A549 (cell line): Measurements from ENCODE around the gene ATG9A.

Experiments
- CHD2 ChIP-seq: fragments of 150-350 bp; IDR thresholded peaks from 2 replicates; pipeline ENCODE4 v1.6.1; 2014; ENCODE audit warnings: low read length; ENCODE audit not compliant: partially characterized antibody
- CHD4 ChIP-seq: fragments of 200-600 bp; sonication (generic); IDR thresholded peaks from 2 replicates; pipeline ENCODE4 v1.6.1; 2016; ENCODE audit warnings: antibody characterized with exemption, mild to moderate bottlenecking, borderline replicate concordance
- JUN ChIP-seq, 2 experiments: fragments of >200 bp; sonication (Bioruptor Twin); formaldehyde crosslinking; IDR thresholded peaks; 2 replicates in 1 of 2; 3 replicates in 1 of 2; pipeline ENCODE4 v1.6.1; 2016 to 2017
- KDM1A ChIP-seq: fragments of 200-600 bp; sonication (generic); IDR thresholded peaks from 2 replicates; pipeline ENCODE4 v1.6.1; 2016; ENCODE audit warnings: low read depth, mild to moderate bottlenecking
- POLR2A ChIP-seq: IDR thresholded peaks from 2 replicates; pipeline ENCODE4 v1.6.1; 2012; ENCODE audit warnings: mild to moderate bottlenecking, low read length
- POLR2AphosphoS2 ChIP-seq: conservative IDR thresholded peaks from 2 replicates; pipeline ENCODE4 v1.6.1; 2012; ENCODE audit warnings: low read length, improper control_type of control experiment, inconsistent platforms
- RAD21 ChIP-seq, 2 experiments: fragments of >200 bp in 1 of 2; sonication (Bioruptor Twin) in 1 of 2; formaldehyde crosslinking in 1 of 2; IDR thresholded peaks in 1 of 2; conservative IDR thresholded peaks in 1 of 2; 2 replicates in 1 of 2; 3 replicates in 1 of 2; pipeline ENCODE4 v1.6.1; 2012 to 2018; ENCODE audit warnings: inconsistent platforms in 1 of 2
- RFX5 ChIP-seq: fragments of 450-650 bp; IDR thresholded peaks from 2 replicates; pipeline ENCODE4 v1.7.1; 2014; ENCODE audit warnings: antibody characterized with exemption, mild to moderate bottlenecking, moderate library complexity
- RNF2 ChIP-seq: fragments of 200-600 bp; sonication (generic); IDR thresholded peaks from 2 replicates; pipeline ENCODE4 v1.6.1; 2016; ENCODE audit warnings: low read depth, mild to moderate bottlenecking, antibody characterized with exemption, moderate library complexity, borderline replicate concordance
- ZNF302 ChIP-seq: fragments of 250-450 bp; sonication (Bioruptor Pico); IDR thresholded peaks from 2 replicates; pipeline ENCODE4 v1.9.0; 2021; ENCODE audit warnings: inconsistent platforms, mild to moderate bottlenecking, moderate library complexity
- TF ChIP-seq, protein P1 (sequence below): fragments of 200-600 bp; sonication (generic); IDR thresholded peaks from 2 replicates; pipeline ENCODE4 v1.6.1; 2016; ENCODE audit warnings: antibody characterized with exemption, mild to moderate bottlenecking, moderate library complexity
- TF ChIP-seq, protein P2 (sequence below): IDR thresholded peaks from 2 replicates; pipeline ENCODE4 v1.6.1; 2012
- TF ChIP-seq, protein P3 (sequence below): fragments of >200 bp; sonication (Bioruptor Twin); formaldehyde crosslinking; IDR thresholded peaks from 3 replicates; pipeline ENCODE4 v1.5.1; 2016
- TF ChIP-seq, protein P4 (sequence below): fragments of 450-650 bp; IDR thresholded peaks from 2 replicates; pipeline ENCODE4 v1.6.1; 2014; ENCODE audit warnings: antibody characterized with exemption

DNA sequence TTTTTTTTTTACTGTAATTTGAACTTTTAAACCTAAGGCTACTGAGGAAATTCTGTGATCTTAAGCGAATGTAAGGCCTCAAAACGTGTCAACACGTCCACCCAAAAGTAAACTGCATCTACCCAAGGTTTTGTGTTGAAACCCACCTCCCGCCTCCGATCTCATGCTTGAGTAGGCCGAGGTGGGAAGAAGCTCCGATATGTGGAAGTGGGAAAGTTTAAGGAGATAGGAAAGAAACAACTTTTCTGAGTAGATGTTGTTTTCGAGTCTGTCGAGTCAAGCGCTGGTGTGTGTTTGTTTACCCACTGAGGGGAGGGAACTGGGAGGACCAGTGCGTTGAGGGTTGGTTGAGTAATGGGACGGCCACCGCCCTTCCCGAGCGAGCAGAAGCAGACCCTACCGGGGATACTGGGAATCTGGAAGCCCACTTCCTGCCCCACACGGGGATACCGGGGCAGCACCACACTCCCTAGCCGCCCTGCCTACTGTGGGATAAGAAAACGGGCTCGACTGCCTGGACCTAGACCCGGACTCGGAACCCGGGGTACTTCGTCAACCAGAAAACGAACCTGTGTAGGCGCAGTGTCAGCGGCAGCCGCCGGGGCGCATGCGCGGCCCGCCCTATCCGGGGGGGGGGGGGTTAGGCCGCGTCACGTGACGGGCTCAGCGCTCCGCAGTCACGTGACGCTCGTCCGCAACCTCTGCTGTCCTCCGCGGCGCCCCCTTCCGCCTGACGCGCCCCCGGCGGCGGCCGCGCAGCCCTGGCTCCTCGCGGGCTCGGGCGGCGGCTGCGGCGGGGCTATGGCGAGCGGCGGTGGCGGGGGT lies 51.7 kb downstream of the ATG9A start, which contains the start of gene RETREG2:
- peak; percentile 69; the same call in 1 of the 2 replicates for TF ChIP-seq POLR2A
- TF ChIP-seq, protein P1, sequence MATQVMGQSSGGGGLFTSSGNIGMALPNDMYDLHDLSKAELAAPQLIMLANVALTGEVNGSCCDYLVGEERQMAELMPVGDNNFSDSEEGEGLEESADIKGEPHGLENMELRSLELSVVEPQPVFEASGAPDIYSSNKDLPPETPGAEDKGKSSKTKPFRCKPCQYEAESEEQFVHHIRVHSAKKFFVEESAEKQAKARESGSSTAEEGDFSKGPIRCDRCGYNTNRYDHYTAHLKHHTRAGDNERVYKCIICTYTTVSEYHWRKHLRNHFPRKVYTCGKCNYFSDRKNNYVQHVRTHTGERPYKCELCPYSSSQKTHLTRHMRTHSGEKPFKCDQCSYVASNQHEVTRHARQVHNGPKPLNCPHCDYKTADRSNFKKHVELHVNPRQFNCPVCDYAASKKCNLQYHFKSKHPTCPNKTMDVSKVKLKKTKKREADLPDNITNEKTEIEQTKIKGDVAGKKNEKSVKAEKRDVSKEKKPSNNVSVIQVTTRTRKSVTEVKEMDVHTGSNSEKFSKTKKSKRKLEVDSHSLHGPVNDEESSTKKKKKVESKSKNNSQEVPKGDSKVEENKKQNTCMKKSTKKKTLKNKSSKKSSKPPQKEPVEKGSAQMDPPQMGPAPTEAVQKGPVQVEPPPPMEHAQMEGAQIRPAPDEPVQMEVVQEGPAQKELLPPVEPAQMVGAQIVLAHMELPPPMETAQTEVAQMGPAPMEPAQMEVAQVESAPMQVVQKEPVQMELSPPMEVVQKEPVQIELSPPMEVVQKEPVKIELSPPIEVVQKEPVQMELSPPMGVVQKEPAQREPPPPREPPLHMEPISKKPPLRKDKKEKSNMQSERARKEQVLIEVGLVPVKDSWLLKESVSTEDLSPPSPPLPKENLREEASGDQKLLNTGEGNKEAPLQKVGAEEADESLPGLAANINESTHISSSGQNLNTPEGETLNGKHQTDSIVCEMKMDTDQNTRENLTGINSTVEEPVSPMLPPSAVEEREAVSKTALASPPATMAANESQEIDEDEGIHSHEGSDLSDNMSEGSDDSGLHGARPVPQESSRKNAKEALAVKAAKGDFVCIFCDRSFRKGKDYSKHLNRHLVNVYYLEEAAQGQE, result no peak
- TF ChIP-seq, protein P2, sequence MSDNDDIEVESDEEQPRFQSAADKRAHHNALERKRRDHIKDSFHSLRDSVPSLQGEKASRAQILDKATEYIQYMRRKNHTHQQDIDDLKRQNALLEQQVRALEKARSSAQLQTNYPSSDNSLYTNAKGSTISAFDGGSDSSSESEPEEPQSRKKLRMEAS, result peak; percentile 74
- TF ChIP-seq, protein P3, sequence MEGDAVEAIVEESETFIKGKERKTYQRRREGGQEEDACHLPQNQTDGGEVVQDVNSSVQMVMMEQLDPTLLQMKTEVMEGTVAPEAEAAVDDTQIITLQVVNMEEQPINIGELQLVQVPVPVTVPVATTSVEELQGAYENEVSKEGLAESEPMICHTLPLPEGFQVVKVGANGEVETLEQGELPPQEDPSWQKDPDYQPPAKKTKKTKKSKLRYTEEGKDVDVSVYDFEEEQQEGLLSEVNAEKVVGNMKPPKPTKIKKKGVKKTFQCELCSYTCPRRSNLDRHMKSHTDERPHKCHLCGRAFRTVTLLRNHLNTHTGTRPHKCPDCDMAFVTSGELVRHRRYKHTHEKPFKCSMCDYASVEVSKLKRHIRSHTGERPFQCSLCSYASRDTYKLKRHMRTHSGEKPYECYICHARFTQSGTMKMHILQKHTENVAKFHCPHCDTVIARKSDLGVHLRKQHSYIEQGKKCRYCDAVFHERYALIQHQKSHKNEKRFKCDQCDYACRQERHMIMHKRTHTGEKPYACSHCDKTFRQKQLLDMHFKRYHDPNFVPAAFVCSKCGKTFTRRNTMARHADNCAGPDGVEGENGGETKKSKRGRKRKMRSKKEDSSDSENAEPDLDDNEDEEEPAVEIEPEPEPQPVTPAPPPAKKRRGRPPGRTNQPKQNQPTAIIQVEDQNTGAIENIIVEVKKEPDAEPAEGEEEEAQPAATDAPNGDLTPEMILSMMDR, result peak; percentile 54
- no peak for TF ChIP-seq KDM1A
- TF ChIP-seq JUN (IDR thresholded peaks at IDR 0.05), result peak; percentile 74 to 85
- no peak for TF ChIP-seq CHD2
- TF ChIP-seq RAD21 (conservative IDR thresholded peaks at IDR 0.05 in 1 of 2, IDR thresholded peaks at IDR 0.05 in 1 of 2), result no peak
- TF ChIP-seq POLR2AphosphoS2, result no peak
- TF ChIP-seq RFX5, result no peak
- TF ChIP-seq RNF2, result no peak
- TF ChIP-seq CHD4, result no peak
- no peak for TF ChIP-seq ZNF302 (CRISPR knock-in tag)
- TF ChIP-seq, protein P4, sequence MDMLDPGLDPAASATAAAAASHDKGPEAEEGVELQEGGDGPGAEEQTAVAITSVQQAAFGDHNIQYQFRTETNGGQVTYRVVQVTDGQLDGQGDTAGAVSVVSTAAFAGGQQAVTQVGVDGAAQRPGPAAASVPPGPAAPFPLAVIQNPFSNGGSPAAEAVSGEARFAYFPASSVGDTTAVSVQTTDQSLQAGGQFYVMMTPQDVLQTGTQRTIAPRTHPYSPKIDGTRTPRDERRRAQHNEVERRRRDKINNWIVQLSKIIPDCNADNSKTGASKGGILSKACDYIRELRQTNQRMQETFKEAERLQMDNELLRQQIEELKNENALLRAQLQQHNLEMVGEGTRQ, result peak; percentile 99
